Nephron progenitor cell (in vitro differentiated cells): ENCODE results near the gene FSTL3.

Experiments
- DNase-seq: peaks from one replicate; pipeline ENCODE4 v3.0.0; 2021
- H3K27ac Mint-ChIP-seq: 2 replicates; pipeline ENCODE4 v1.8.0; 2021; ENCODE audit warnings: mild to moderate bottlenecking, moderate library complexity, mixed read lengths
- H3K27me3 Mint-ChIP-seq: 2 replicates; pipeline ENCODE4 v1.8.0; 2021; ENCODE audit warnings: mild to moderate bottlenecking, low read depth, mixed read lengths; ENCODE audit not compliant: poor library complexity
- H3K36me3 Mint-ChIP-seq: 2 replicates; pipeline ENCODE4 v1.8.0; 2021; ENCODE audit warnings: low read depth, mixed read lengths
- H3K4me1 Mint-ChIP-seq: 2 replicates; pipeline ENCODE4 v1.8.0; 2021; ENCODE audit warnings: mixed read lengths
- H3K4me3 Mint-ChIP-seq: 2 replicates; pipeline ENCODE4 v1.8.0; 2021; ENCODE audit warnings: mild to moderate bottlenecking, moderate library complexity, mixed read lengths
- H3K9me3 Mint-ChIP-seq: 2 replicates; pipeline ENCODE4 v1.8.0; 2021; ENCODE audit warnings: mild to moderate bottlenecking, moderate library complexity, mixed read lengths
- CTCF ChIP-seq: fragments of 200-600 bp; sonication (generic); IDR thresholded peaks from 2 replicates; pipeline ENCODE4 v1.5.0; 2021; ENCODE audit warnings: antibody characterized with exemption

FSTL3 gene

GRCh38 chr19:648305-648704 lies 27.9 kb upstream of the FSTL3 start:
- no peak for TF ChIP-seq CTCF
- Mint-ChIP-seq H3K4me3 (no peak overlapping the region), H3K36me3 (peaks cover 10% of the 10 kb centered on the region), H3K9me3 (no peaks in the 10 kb centered on the region), H3K4me1 (no peaks in the 10 kb centered on the region), H3K27me3 (no peaks in the 10 kb centered on the region), H3K27ac (no peak overlapping the region)
- no peak for DNase-seq

DNA sequence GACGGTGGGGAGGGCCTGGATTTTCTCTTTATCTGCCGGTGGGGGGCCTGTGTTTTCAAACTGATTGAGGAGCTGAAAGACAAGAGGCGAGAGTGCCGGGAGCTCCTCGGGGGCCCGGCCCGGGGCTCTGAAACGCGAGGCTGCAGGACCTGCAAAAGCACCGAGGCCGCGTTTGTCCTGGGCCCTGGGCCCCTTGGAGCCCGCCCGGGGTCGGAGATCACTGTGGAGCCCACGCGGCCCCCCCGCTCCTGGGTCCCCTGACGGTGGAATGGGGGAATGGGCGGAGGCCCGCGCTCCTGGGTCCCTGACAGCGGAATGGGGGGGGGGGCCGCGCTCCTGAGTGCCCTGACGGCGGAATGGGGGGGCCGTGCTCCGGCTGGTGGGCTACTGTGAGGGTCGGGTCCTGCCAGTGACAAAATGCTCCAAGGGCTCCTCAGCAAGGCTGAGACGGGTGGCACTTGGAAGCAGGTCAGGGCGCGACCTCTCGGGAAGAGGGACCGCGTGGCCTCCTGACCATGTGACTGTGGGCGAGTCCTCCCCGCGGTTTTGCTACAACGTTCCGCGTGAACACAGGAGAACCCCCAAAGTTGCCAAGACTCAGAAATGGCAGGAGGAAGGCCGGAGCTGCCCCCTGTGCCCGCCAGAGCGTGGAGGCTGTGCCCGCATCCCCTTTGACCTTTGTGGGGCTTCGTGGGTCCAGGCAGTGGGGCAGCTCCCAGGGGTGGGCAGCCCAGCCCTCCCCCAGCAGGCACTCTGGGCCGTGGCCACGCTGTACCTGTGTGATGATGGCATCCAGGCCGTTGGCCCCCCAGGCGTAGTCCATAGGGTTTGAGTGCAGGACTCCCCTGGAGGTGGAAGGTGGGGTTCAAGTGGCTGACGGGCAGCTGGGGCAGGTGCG lies 27.0 kb upstream of the FSTL3 start:
- Mint-ChIP-seq H3K4me3 (no peak overlapping the region), H3K4me1 (no peaks in the 10 kb centered on the region), H3K27me3 (no peaks in the 10 kb centered on the region), H3K9me3 (no peaks in the 10 kb centered on the region), H3K36me3 (peaks cover 10% of the 10 kb centered on the region), H3K27ac (peak overlapping the region; percentile 59)
- no peak for TF ChIP-seq CTCF
- no peak for DNase-seq

DNA sequence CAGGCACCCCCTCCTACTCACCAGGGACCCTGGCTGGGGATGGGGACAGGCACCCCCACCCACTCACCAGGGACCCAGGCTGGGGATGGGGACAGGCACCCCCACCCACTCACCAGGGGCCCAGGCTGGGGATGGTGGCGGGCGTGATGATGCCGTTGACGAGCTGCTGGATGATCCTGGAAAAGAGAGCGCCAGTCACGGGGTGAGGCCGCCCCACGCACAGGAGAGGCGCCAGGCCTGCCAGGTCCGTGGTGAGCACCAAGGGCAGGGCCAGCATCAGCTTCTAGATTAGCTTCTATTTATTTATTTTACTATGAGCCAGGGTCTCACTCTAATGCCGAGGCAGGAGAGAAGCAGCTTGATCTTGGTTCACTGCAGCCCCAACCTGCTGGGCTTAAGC lies 26.1 kb upstream of the FSTL3 start:
- Mint-ChIP-seq H3K36me3 (peaks cover 6% of the 10 kb centered on the region), H3K27me3 (no peaks in the 10 kb centered on the region), H3K27ac (no peak overlapping the region), H3K4me1 (peaks cover 5% of the 10 kb centered on the region), H3K4me3 (no peak overlapping the region), H3K9me3 (no peaks in the 10 kb centered on the region)
- TF ChIP-seq CTCF: no peak
- no peak for DNase-seq

GRCh38 chr19:651114-651818 lies 24.9 kb upstream of the FSTL3 start:
- Mint-ChIP-seq H3K36me3 (peaks cover 7% of the 10 kb centered on the region), H3K9me3 (no peaks in the 10 kb centered on the region), H3K4me3 (no peak overlapping the region), H3K4me1 (peaks cover 16% of the 10 kb centered on the region), H3K27me3 (no peaks in the 10 kb centered on the region), H3K27ac (no peak overlapping the region)
- DNase-seq: no peak
- no peak for TF ChIP-seq CTCF

- TF ChIP-seq CTCF: no peak
- no peaks in the 10 kb centered on the region for H3K27me3 Mint-ChIP-seq
- H3K27ac Mint-ChIP-seq: no peak overlapping the region
- no peaks in the 10 kb centered on the region for H3K9me3 Mint-ChIP-seq
- H3K36me3 Mint-ChIP-seq: peaks cover 5% of the 10 kb centered on the region
- no peak overlapping the region for H3K4me3 Mint-ChIP-seq
- peaks cover 17% of the 10 kb centered on the region for H3K4me1 Mint-ChIP-seq
- DNase-seq: no peak
These were observed 24.2 kb upstream of the FSTL3 start for GRCh38 chr19:651991-652390.
